ENCODE results near the gene ZSWIM3. TPM values are rescaled to one million over a fixed set of nuclear protein-coding genes. Genes with fewer than 3 reads are reported as not detected.

The ZSWIM3 gene
- total and polyA plus RNA-seq, 2 of the 13 experiments (the other 11 are each of a cell fraction or from before 2014, with no cell fraction given) = 5.2 to 5.8 TPM

- TF ChIP-seq ZSCAN12 (CRISPR knock-in tag; IDR thresholded peaks at IDR 0.05) = no peak
- TF ChIP-seq TSC22D2 (CRISPR knock-in tag; IDR thresholded peaks at IDR 0.05; ENCODE audit: borderline replicate concordance) = no peak
- no peak for TF ChIP-seq ATM (IDR thresholded peaks at IDR 0.05; ENCODE audit: borderline replicate concordance)
- no peak for TF ChIP-seq CSRNP1 (CRISPR knock-in tag; IDR thresholded peaks at IDR 0.05)
- TF ChIP-seq ZSCAN31 (CRISPR knock-in tag; IDR thresholded peaks at IDR 0.05; ENCODE audit: low read depth) = no peak; the same call in 1 of the 2 replicates
- 0 out of 2 replicates have a peak, but pooled peaks have one; percentile 27 for TF ChIP-seq NFAT5 (CRISPR knock-in tag; IDR thresholded peaks at IDR 0.05)
- no peak for TF ChIP-seq ZBTB21 (CRISPR knock-in tag; IDR thresholded peaks at IDR 0.05)
- TF ChIP-seq GTF2F1 (IDR thresholded peaks at IDR 0.05; ENCODE audit: low read length) = no peak
- TF ChIP-seq HDAC6 (IDR thresholded peaks at IDR 0.05; ENCODE audit: low read depth, low read length) = no peak
- TF ChIP-seq ZNF530 (CRISPR knock-in tag; IDR thresholded peaks at IDR 0.05; ENCODE audit: low read depth) = no peak
- TF ChIP-seq ZBTB40 (IDR thresholded peaks at IDR 0.05) = no peak
- TF ChIP-seq ZBTB40 (CRISPR knock-in tag; IDR thresholded peaks at IDR 0.05) = no peak
- TF ChIP-seq POLR2G (IDR thresholded peaks at IDR 0.05; ENCODE audit: low read depth, low read length) = no peak
- peak; percentile 64 for TF ChIP-seq MED1 (CRISPR knock-in tag; IDR thresholded peaks at IDR 0.05)
Observed at GRCh38 chr20:45925821-45926506, 68.5 kb downstream of the ZSWIM3 start (continued).

Measured in HepG2 (cell line).